Tibial nerve (tissue), 4 donors: ENCODE data around the gene HINT2. TPM values are rescaled to one million over a fixed set of nuclear protein-coding genes. Genes with fewer than 3 reads are reported as not detected.

Source experiments
- DNase-seq, 2 donors: peaks; one replicate each; pipeline ENCODE4 v3.0.0-alpha.2; 2019; ENCODE audit warnings: low spot score in 2 of 2
- H3K27ac ChIP-seq, 4 donors: fragments of 200-600 bp; sonication (generic) in 3 of 4; one replicate each; pipeline ENCODE4 v1.5.1; 2017 to 2019; ENCODE audit warnings: mild to moderate bottlenecking in 1 of 4
- H3K27me3 ChIP-seq, 2 donors: fragments of 200-600 bp; sonication (generic) in 1 of 2; one replicate each; pipeline versions ENCODE4 v1.5.1 to v1.6.0; 2017 to 2019
- H3K36me3 ChIP-seq, 3 donors: fragments of 200-600 bp; sonication (generic); one replicate each; pipeline ENCODE4 v1.5.1; 2018 to 2019
- H3K4me1 ChIP-seq, 4 donors: fragments of 200-600 bp; sonication (generic) in 3 of 4; one replicate each; pipeline ENCODE4 v1.5.1; 2017 to 2019
- H3K4me3 ChIP-seq, 4 donors: fragments of 200-600 bp; sonication (generic) in 3 of 4; one replicate each; pipeline ENCODE4 v1.5.1; 2017 to 2019; ENCODE audit warnings: mild to moderate bottlenecking in 1 of 4, moderate library complexity in 1 of 4
- H3K9me3 ChIP-seq, 4 donors: fragments of 200-600 bp; sonication (generic) in 3 of 4; one replicate each; pipeline ENCODE4 v1.5.1; 2017 to 2019
- EP300 ChIP-seq, 2 donors: sonication (generic); formaldehyde crosslinking; IDR thresholded peaks; one replicate each; pipeline ENCODE4 v1.6.1; 2017; ENCODE audit warnings: antibody characterized with exemption in 2 of 2, mild to moderate bottlenecking in 1 of 2
- POLR2A ChIP-seq, 2 donors: fragments of 450-650 bp; IDR thresholded peaks; one replicate each; pipeline ENCODE4 v1.6.1; 2017; ENCODE audit warnings: antibody characterized with exemption in 2 of 2, mild to moderate bottlenecking in 2 of 2, moderate library complexity in 2 of 2
- WGBS, 2 donors: methylation state at CpG; one replicate each; pipeline ENCODE4 v1.1.5; 2018; 5-methylcytosine and 5-hydroxymethylcytosine counted together
- total RNA-seq, 4 donors: library from RNA; depleted of rRNA; stranded (reverse); fragments of >200 nt; gene quantifications; one replicate each; pipeline ENCODE4 v1.1.0, GENCODE V29; 2016
- TF ChIP-seq, protein P1 (sequence below), 5 experiments: fragments of 200-600 bp in 3 of 5; fragments of 450-650 bp in 2 of 5; sonication (generic) in 3 of 5; IDR thresholded peaks; one replicate each; pipeline ENCODE4 v1.5.1; 2016 to 2019; ENCODE audit warnings: antibody characterized with exemption in 5 of 5, mild to moderate bottlenecking in 3 of 5, moderate library complexity in 2 of 5

HINT2 gene
- total RNA-seq, 4 donors from 2014 or later, result 21.0 to 74.3 (median 35.9) TPM

DNA sequence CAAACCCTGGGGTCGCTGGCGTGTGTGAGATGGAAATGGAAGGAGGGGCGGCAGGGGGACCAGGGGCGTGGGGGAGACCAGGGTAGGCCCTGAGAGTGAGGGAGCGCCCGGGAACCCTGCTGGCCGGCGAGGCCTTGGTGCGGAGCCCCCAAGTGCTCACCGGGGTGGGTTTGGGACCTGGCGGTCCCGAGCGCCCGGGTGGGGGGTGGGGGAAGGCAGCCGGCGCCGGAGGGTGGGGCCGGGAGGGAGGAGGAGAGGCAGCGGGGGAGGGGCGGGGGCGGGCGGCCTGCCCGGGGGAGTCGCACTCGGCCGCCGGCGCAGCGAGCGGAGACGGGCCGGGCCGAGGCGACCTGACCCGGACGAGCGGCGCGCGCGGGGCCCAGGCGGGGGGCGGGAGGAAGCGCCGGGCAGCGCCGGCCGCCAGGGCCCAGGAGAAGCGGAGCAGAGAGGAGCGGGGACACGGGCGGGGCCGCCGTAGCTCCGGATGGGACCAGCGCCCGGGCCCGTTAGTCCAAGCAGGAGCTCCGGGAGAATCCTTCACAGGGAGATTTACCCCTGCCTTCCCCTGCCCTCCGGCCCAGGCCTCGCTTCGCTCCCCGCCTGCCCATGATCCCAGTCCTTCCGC is 23.4 kb downstream of the HINT2 start, which contains the start of gene NPR2:
TSS of gene NPR2 (plus strand) at position 295 of the 625 bp plus-strand sequence. CDS start 818 bp downstream, outside the sequence.
- peak in 1 of 2 donors; percentile 23 for TF ChIP-seq POLR2A (IDR thresholded peaks at IDR 0.05)
- TF ChIP-seq EP300 (IDR thresholded peaks at IDR 0.05), result no peak
- TF ChIP-seq, protein P1, sequence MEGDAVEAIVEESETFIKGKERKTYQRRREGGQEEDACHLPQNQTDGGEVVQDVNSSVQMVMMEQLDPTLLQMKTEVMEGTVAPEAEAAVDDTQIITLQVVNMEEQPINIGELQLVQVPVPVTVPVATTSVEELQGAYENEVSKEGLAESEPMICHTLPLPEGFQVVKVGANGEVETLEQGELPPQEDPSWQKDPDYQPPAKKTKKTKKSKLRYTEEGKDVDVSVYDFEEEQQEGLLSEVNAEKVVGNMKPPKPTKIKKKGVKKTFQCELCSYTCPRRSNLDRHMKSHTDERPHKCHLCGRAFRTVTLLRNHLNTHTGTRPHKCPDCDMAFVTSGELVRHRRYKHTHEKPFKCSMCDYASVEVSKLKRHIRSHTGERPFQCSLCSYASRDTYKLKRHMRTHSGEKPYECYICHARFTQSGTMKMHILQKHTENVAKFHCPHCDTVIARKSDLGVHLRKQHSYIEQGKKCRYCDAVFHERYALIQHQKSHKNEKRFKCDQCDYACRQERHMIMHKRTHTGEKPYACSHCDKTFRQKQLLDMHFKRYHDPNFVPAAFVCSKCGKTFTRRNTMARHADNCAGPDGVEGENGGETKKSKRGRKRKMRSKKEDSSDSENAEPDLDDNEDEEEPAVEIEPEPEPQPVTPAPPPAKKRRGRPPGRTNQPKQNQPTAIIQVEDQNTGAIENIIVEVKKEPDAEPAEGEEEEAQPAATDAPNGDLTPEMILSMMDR (IDR thresholded peaks at IDR 0.05), result peak in 1 of 5 experiments; percentile 31
- no peaks in the 10 kb centered on the region for H3K36me3 ChIP-seq
- H3K27ac ChIP-seq, result peak within 1 kb of the TSS; percentile 52 to 91 (median 70)
- H3K4me1 ChIP-seq, result peaks cover 0 to 49% (median 26%) of the 10 kb centered on the region in 4 donors
- no peaks in the 10 kb centered on the region for H3K27me3 ChIP-seq
- 5 to 17% methylated on average over 19 to 40 of the region's 64 CpGs for WGBS, 2 donors
- H3K4me3 ChIP-seq, result peak within 1 kb of the TSS; percentile 41 to 69 (median 50)
- H3K9me3 ChIP-seq, result no peaks in the 10 kb centered on the region
- no peak for DNase-seq

DNA sequence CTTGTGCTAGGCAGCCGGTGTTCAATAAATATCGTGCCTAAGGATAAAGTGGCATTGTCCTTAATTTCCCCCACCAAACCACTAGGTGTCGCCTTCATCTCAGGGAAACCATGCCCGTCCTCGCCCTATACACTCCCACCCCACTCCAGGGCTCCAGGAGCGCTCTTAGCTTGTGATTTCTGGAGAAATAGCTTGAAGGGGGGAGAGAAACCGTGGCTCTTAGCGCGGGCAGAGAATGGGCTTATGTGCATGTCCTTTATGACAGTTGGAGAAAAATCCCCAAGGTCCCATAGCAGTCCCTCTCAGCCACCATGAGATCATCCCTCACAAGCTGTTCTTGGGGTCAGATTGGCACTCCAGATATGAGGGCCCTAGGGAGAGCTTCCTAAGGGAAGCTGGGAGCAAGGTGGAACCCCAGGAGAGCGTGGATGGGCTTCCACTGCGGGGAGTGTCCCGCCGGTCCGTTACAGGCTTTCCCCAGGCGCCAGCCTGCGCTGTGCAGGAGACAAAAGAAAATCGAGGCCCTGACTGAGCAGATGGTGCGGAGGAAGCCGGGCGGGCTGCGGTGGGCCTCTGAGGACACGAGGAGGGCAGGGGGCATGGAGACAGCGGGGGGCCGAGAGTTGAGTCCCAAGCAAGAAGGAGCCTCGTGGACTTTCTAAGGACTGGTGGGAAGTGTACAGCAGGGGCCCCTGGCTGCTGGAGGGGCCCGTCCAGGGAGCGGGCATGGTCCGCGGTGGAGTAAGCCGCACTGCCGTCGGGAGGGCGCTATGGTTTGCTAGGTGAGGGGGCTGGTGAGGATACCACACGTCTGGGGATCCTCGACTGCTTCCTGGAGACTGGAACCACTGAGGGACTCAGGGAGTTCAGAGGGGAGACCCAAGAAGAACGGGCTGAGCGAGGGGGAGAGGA is 24.2 kb downstream of the HINT2 start:
- Histone ChIP-seq H3K36me3 (no peaks in the 10 kb centered on the region), H3K4me1 (peaks cover 0 to 49% (median 26%) of the 10 kb centered on the region in 4 donors), H3K4me3 (peak overlapping the region; percentile 30 to 69 (median 46)), H3K27me3 (no peaks in the 10 kb centered on the region), H3K27ac (peak overlapping the region; percentile 52 to 91 (median 70)), H3K9me3 (no peaks in the 10 kb centered on the region)
- TF ChIP-seq, protein P1 (IDR thresholded peaks at IDR 0.05), result peak; percentile 82 to 91 (median 87)
- no peak for TF ChIP-seq POLR2A (IDR thresholded peaks at IDR 0.05)
- WGBS, 2 donors, result 31 to 33% methylated on average over 37 of the region's 37 CpGs
- peak; percentile 45 to 78 for DNase-seq

DNA sequence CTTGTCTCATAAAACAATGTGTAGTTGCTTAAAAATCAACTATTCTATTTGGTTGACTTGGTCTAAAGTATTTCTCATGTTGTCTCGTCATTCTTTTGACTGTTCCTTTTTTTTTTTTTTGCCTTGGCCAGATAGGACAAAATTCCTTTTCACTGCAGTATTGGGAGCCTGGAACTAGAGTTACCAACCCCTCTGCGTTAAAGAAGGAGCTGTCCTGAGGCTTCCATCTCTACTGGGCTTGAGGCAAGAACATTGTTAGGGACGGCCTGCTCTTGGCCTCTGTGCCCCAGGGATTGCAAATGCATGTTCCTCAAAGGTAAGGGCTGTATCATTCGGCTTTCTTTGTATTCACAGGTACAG is 24.8 kb downstream of the HINT2 start:
- no peak for TF ChIP-seq POLR2A (IDR thresholded peaks at IDR 0.05)
- no peak for TF ChIP-seq EP300 (IDR thresholded peaks at IDR 0.05)
- TF ChIP-seq, protein P1 (IDR thresholded peaks at IDR 0.05), result no peak
- 29 to 30% methylated on average over 4 of the region's 4 CpGs for WGBS, 2 donors
- no peak overlapping the region for H3K27ac ChIP-seq

DNA sequence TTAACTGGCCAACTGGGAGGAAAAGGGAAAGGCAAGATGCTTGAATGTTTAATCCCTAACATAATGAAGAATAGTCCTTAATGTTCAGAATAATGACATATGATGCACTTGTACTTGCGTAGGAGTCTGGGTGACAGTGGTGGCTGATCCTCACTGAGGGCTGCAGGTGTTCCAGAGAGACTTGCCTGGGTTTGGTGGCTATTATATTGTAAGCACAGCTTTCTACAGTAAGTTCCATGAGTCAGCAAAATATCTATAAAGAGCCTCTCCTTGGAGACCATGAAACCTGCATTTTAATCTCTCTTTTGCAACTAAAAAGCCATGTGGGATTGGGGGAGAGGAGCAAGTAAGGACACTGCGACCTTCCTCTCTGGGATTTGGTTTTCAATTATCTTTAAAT is 25.3 kb downstream of the HINT2 start:
- no peak for DNase-seq
- 82 to 92% methylated on average over 2 of the region's 2 CpGs for whole genome bisulfite sequencing, 2 donors
- Histone ChIP-seq H3K27ac (no peak overlapping the region), H3K4me3 (no peak overlapping the region), H3K36me3 (no peaks in the 10 kb centered on the region), H3K27me3 (no peaks in the 10 kb centered on the region), H3K9me3 (no peaks in the 10 kb centered on the region), H3K4me1 (peaks cover 0 to 39% (median 26%) of the 10 kb centered on the region in 4 donors)
- no peak for TF ChIP-seq POLR2A (IDR thresholded peaks at IDR 0.05)

More for the DNA sequence above, 24.8 kb downstream of the HINT2 start:
- H3K36me3 ChIP-seq, result no peaks in the 10 kb centered on the region
- H3K9me3 ChIP-seq, result no peaks in the 10 kb centered on the region
- peaks cover 0 to 44% (median 26%) of the 10 kb centered on the region in 4 donors for H3K4me1 ChIP-seq
- no peak for DNase-seq
- no peak overlapping the region for H3K4me3 ChIP-seq
- H3K27me3 ChIP-seq, result no peaks in the 10 kb centered on the region

DNA sequence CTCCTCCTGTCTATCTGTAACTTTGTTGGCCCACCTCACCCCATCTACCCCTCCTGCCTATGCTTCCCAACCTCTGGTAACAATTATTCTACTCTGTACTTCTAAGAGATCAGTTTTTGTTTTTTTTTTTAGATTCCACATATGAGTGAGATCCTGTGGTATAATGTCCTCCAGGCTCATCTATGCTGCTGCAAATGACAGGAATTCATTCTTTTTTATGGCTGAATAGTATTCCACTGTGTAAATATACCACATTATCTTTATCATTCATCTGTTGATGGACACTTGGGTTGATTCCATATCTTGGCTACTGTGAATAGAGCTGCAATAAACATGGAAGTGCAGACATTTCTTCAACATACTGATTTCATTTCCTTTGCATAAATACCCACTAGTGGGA is 31.4 kb downstream of the HINT2 start:
- no peaks in the 10 kb centered on the region for H3K9me3 ChIP-seq
- H3K27me3 ChIP-seq, result no peaks in the 10 kb centered on the region
- no peak for TF ChIP-seq EP300 (IDR thresholded peaks at IDR 0.05)
- no peak for TF ChIP-seq POLR2A (IDR thresholded peaks at IDR 0.05)
- TF ChIP-seq, protein P1 (IDR thresholded peaks at IDR 0.05), result no peak
- DNase-seq, result no peak
- H3K4me1 ChIP-seq, result no peaks in the 10 kb centered on the region
- H3K36me3 ChIP-seq, result no peaks in the 10 kb centered on the region
- no peak overlapping the region for H3K4me3 ChIP-seq
- no peak overlapping the region for H3K27ac ChIP-seq
